OCI-M2 (cell line): ENCODE results near the gene RRAD.
"Not testable (repeated sequence)": the region's sequence is repeated elsewhere in the genome, so short reads cannot be mapped to it uniquely, and the experiment has no call there.

ENCODE experiments used
- DNase-seq: peaks from one replicate; lab custom pipeline; 2025; ENCODE audit not compliant: unreplicated experiment; lab: John Stamatoyannopoulos, UW

RRAD gene

GRCh38 chr16:66900721-66901441, 24.5 kb downstream of the RRAD start:
- no peak for DNase-seq

DNA sequence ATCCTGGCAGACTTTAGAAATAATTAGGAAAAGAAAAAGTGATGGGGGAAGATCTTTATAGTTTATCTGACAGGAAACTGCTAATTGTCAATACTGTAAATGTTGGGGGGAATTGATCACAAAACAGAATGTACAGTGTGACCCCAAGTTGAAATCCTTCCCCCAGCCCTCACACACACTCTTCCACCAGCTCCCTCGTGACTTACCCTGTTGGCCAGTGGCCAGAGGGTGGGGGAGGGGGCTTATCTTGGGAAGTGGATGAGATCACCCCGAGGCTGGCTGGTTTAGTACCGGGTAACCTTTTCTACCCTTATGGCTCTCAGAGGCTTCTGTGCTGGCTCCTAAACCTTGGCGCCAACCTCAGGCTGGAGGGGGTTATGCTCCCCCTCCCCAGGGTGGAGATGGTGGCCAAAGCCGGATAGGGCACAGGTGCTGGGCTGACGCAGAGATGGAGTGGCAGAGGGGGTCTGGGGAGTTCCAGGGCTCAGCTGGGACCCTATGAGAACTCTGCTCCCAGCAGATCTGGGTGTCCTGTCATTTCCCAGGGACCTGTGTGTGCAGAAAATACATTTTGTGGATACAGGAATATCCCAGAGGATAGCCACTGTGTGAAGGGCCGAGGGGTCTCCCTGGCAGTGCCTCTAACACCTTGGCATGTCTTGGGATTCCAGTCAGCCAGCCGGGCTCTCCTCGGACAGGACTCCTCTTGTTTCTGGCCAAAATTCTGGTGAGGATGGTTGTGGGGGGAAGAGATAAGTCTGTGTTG, 25.2 kb downstream of the RRAD start:
- DNase-seq, result no peak

DNA sequence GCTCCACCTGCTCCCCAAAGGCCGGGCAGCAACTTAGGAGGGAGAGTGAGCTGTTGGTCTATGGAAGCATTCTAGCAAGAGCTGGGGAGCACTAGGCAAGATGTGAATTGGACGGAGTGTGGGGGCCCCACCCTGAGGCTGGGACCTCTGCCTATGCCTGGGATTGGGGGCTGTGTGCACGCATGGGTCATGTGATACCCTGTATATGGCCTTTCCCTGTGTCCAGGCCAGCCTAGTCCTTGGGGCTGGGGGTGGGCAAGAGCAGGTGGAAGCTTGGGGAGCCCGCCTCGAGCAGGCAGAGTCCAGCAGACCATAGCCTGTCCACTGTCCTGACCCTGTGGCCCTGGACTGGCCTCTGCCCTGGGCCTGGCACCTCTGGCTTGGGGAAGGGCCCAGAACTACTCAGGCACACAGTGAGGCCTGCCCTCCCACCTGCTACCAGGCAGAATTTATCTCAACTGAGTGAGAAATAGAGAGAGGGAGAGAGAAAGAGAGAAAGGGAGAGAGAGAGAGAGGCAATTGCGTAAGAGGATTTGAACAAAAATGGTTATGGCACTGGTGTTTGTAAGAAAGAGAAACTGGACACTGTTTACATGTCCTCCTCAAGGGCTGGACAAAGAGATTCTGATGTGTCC, 25.9 kb downstream of the RRAD start:
- DNase-seq, result no peak

- DNase-seq, result no peak
Observed at GRCh38 chr16:66898933-66899309, 26.4 kb downstream of the RRAD start.

DNA sequence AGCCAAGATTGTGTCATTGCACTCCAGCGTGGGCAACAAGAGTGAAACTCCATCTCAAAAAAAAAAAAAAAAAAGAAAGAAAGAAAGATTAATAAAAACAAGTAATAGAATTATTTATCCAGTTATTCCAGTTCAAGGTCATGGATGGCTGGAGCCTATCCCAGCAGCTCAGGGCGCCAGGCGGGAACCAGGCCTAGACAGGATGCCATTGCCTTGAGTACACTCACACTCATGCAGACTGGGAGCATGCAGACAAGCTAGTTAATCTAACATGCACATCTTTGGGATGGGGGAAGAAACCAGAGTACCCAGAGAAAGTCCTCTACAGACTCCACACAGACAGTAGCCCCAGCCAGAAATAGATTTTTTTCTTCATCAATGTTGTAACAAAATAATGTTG, 27.1 kb downstream of the RRAD start:
- DNase-seq, result no peak

GRCh38 chr16:66896682-66897081, 28.7 kb downstream of the RRAD start:
- not testable (repeated sequence) for DNase-seq

GRCh38 chr16:66895999-66896398, 29.3 kb downstream of the RRAD start:
- DNase-seq, result no peak

DNA sequence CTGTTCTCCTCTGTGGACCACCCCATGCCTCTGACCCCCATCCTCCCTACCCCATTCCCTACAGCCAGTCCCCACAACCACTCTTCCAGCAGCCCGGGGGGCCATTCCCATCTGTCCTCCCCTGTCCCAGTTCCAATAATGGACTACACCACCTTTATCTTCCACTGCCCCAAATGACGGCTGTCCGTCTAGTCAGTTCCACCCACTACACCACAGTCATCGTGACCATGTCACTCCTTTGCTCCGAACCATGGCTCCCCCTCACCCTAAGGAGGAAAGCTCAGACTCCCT, 29.7 kb downstream of the RRAD start:
- no peak for DNase-seq

- DNase-seq, result no peak
Observed at GRCh38 chr16:66894948-66895688, 30.2 kb downstream of the RRAD start.

DNA sequence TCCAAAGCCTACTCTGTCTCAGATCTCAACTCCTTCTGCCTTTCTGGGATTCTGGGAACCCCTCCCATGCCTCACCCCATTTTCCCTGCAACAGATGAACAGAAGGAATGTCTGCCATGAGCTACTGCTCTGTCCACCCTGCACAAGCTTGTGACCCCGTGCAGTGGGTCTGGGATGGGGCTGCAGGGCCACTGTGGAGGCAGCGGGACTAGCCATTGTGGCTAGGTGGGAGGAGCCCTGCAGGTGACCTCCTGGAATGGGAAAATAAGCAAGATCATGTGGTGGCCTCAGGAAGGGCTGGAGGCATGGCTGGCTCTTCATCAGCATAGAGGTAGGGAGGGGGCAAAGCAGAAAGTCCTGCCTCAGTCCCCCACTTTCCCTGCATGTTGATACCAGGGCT, 31.3 kb downstream of the RRAD start:
- DNase-seq, result no peak

DNA sequence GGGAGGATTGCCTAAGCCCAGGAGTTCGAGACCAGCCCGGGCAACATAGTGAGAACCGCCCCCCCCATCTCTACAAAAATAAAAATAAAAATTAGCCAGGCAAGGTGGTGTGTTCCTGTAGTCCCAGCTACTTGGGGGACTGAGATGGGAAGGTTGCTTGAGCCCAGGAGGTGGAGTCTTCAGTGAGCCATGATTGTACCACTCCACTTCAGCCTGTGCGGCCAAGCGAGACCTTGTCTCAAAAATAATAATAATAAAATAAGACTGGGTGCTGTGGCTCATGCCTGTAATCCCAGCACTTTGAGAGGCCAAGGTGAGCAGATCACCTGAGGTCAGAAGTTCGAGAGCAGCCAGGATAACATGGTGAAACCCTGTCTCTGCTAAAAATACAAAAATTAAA, 33.5 kb downstream of the RRAD start:
- no peak for DNase-seq

- DNase-seq, result no peak
Observed at GRCh38 chr16:66891360-66891759, 34.0 kb downstream of the RRAD start.

GRCh38 chr16:66890799-66891198, 34.5 kb downstream of the RRAD start:
- DNase-seq, result no peak

- no peak for DNase-seq
Observed at GRCh38 chr16:66889622-66890021, 35.7 kb downstream of the RRAD start.

DNA sequence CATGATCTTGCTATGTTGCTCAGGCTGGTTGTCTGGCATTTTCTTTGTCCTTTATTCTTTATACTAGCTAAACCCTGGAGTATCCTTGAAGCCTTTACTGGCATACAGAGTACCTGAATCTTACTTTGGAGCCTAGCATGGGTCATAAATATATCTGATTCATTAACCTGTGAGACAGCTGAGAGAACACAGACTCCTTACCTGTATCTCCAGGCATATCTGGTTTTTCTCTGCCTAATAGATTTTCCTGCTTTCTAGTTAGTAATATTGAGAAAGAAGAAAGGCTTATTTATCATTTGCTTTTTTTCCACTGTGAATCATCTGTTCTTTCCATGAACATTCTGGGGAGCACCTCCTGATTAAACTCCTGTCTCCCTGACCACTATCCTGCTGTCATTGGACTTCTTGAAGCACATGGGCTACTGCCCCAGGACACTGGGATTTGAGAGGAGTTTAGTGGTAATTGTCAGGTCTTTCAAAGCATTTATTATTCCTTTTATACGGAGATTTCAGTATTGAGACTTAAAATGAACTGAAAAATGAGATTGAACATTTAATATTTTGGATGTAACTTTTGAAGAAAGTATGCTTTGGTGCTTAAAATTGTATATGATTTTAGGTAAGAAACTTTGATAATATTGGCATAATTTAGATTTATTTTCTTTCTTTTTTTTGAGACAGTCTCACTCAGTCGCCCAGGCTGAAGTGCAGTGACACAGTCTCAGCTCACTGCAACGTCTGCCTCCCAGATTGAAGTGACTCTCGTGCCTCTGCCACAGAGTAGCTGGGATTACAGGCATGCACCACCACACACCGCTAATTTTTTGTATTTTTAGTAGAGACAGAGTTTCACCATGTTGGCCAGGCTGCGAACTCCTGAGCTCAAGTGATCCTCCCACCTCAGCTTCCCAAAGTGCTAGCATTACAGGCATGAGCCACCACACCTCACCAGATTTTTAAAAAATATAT, 36.4 kb downstream of the RRAD start:
- DNase-seq, result no peak

DNA sequence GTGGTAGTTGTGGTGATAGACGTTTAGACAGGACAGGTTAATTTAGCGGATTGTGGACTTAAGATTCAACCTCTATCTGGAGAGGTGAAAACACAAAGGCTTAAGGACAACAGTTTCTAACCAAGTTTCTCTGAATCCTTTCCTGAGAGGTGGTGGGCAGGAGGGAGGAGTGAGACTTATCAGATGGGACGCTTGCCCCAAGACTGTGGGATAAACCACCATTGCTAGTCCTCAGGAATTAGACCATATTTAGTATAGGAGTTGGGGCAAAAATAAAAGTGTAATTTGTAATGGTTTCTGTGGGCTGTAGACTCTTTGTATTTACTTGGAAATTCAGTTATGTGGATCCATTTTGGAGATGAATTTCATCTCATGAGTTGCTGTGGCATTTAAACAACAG, 38.4 kb downstream of the RRAD start:
- DNase-seq, result no peak

DNA sequence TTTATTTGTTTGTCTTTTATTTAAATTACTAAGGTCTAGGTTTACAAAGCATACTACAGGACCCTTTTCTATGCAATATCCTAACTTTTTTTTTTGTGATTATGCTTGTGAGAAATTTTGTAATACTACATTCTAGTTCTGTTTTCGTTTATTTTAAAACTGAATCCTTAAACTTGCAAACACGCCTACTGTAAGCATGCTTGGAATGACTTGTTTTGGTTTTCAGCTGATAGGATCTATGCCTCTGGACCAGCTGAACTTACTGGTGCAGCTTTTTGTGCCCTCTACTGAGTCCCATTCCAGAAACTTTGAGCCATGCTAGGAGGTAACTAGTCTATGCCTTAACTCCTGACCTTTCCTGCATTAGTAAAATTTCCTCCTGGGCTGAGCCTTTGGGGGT, 39.0 kb downstream of the RRAD start:
- DNase-seq, result no peak

GRCh38 chr16:66885491-66885890, 39.8 kb downstream of the RRAD start:
- no peak for DNase-seq

GRCh38 chr16:66882702-66883101, 42.6 kb downstream of the RRAD start:
- no peak for DNase-seq

GRCh38 chr16:66881964-66882508, 43.3 kb downstream of the RRAD start:
- no peak for DNase-seq
